Mammary epithelial cell (primary cell): ENCODE measurements around the gene RND1.

Experiments
- CTCF ChIP-seq, 2 donors: IDR thresholded peaks in 1 of 2; conservative IDR thresholded peaks in 1 of 2; 2 replicates each; pipeline ENCODE4 v1.5.1; 2011 to 2012; ENCODE audit warnings: inconsistent platforms in 2 of 2, low read length in 2 of 2, mild to moderate bottlenecking in 2 of 2, control low read depth in 1 of 2, low read depth in 1 of 2; ENCODE audit not compliant: insufficient read depth in 1 of 2; ENCODE audit errors: extremely low read depth in 1 of 2
- EZH2 ChIP-seq: IDR thresholded peaks from 2 replicates; pipeline ENCODE4 v1.6.1; 2012; ENCODE audit warnings: low read length, inconsistent platforms, borderline replicate concordance

GRCh38 chr12:48819986-48820725 is 45.5 kb downstream of the RND1 start:
- TF ChIP-seq CTCF (conservative IDR thresholded peaks at IDR 0.05 in 1 of 2, IDR thresholded peaks at IDR 0.05 in 1 of 2; ENCODE audit: extremely low read depth in 1 of 2, insufficient read depth in 1 of 2, low read depth in 1 of 2, low read length in 2 of 2) (no peak), EZH2 (no peak)
